GM21825 (cell line): ENCODE results near the gene CHRM1.

Experiments
- ATAC-seq: cut with Tn5 transposase; IDR thresholded peaks from one replicate; pipeline ENCODE4 v1.9.1; 2021; ENCODE audit warnings: mild to moderate bottlenecking, moderate library complexity; ENCODE audit not compliant: unreplicated experiment

Gene CHRM1

GRCh38 chr11:62925745-62926679 lies 4.8 kb upstream of the CHRM1 start:
- ATAC-seq = no peak

GRCh38 chr11:62925308-62925707 lies 4.1 kb upstream of the CHRM1 start:
- ATAC-seq = no peak

DNA sequence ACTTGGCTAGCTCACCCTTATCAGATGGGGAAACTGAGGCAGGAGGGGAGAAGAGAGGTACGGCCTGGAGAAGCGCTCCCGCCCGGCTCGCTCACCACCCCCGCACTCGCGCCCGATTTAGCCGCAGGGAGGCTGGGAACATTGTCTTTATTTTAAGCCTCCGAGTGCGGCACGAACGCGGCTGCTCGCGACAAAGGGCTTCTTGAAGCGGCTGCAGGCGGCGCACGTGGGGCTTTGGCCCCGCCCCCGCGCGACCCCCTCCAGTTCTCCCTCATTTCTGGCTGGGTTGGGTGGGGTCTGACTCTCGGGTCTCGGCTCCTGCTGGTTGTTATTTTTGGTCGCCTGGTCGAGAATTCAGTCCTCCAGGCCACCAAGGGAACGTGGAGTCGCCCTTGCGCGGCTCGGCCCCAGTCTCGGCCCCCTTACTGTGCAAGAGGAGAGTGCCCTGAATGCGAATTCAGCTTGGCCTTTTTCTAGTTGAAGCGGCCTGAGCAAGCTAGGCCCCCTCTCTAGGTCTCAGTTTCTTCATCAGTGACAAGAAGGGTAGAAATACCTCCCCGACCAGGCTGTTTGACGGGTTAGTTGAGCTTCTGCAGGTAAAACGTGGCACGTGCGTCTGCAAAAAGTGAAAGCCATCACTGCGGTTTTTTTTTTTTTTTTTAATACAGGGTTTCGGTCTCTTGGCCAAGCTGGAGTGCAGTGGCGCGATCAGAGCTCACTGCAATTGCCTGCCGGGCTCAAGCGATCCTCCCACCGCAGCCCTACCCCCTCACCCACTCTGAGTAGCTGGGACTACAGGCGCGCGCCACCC lies 2.6 kb upstream of the CHRM1 start:
- no peak for ATAC-seq

DNA sequence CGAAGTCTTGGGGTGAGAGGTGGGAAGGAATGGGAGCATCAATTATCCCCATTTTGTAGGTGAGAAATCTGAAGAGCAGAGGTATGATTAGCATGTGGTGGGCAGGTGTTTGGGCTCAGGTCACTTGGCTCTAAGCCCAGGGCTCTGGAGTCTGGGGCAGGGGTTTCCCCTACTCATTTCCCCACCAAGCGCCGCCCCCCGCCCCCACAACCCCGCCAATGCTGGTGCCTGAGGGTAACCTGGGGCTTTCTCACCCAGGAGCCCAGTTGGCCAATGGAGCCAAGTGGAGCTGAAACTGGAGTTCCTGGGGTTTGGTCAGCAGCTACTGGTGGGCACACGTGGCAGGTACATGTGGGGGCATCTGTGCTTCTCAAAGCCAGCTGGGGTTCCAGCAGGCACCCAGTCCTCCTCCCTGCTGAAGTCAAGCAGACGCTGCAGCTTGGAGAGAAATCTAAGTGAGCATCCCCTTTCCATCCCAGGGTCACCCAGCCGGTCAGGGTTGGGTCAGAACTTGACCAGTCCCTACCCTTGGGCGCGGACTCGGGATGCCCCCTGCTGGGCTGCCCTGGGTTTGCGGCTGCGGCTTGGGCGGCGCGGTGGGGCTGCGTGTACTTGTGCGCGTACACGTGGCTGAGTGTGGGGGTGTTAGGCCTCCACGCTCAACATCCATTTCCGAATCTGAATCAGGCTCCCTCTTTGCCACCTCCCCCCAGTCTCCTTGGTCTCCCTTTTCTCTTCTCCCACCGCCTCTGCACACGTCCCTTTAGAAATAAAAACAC lies 1.7 kb upstream of the CHRM1 start:
- ATAC-seq = no peak

- no peak for ATAC-seq
Observed at GRCh38 chr11:62922189-62922589, 1.0 kb upstream of the CHRM1 start.

GRCh38 chr11:62921573-62922188 lies 518 bp upstream of the CHRM1 start:
- no peak for ATAC-seq

DNA sequence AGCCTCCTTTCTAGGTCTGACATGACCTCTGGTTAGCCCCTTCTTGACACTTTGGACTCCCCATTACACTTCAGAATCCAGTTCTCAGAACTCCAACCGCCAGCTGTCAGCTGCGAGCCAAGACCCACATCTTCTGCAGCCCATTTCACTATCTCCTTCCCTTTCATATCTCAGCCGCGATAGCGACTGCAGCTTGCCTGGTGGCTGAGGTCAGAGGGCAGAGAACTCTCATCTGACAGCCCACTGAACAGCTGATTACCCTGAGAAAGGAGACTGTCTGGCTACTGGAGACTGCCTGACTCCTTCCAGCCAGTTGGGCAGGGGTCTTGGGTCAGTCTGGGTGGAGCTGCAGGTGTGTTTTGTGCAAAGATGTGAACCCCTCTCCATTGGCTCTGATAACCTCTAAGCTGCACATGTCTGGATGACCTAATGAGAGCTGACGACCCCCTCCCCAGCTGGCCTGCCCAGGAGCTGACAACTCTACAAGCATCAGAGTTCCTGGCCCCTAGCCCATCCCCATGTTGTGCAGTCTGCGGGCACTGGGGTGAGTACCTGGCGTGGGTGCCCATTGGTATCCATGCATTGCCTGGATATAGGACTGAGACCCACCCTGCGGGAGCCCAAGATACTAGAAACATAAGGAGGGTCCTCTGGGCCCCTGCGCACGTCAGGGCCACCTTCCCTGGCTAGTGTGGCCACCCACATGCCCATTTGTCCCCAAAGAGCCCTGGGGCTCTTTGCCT lies 1.1 kb downstream of the CHRM1 start:
- no peak for ATAC-seq

DNA sequence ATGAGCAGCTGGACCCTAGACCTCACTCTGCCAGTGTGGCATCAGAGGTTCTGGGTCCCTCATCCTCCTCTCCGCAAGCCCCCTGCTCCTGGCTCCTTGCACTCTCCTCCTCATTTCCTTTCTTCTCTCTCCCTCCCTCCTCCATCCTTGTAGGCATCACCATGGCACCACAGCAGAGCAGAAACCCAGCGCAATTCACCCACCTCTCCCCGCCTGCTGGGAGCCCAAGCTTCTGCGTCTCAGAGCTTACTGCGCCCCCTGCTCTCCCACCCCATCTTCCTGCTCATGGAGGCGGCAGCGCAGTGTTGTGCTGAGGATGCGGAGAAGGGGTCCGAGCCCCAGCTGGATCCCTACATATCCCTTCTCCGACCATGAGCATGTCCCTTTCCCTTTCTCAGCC lies 1.7 kb downstream of the CHRM1 start:
- ATAC-seq = no peak

GRCh38 chr11:62918531-62918930 lies 2.6 kb downstream of the CHRM1 start:
- ATAC-seq = no peak

- ATAC-seq = no peak
Observed at GRCh38 chr11:62917906-62918502, 3.2 kb downstream of the CHRM1 start.

DNA sequence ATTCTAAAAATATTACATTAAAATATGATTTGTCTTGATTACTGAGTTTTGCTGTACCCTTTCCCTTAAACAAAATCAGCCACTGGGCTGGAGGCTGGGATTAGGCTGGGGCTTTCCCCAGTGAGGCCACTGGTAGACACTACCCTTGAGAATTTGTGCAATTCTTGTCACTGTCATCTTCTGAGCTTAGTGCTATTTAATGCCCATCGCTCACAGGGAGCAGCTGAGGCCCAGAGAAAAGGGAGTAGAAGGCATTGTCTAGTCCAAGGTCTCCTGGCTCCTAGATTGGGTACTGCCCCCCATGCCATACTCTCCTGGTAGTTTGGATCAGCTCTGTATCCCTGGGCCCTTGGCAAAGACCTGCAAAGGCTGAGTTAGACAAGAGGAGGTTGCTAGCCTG lies 6.7 kb downstream of the CHRM1 start:
- ATAC-seq = no peak

GRCh38 chr11:62912268-62912667 lies 8.9 kb downstream of the CHRM1 start:
- ATAC-seq = no peak

GRCh38 chr11:62911137-62912130 lies 9.7 kb downstream of the CHRM1 start:
- no peak for ATAC-seq

- no peak for ATAC-seq
Observed at GRCh38 chr11:62910141-62910882, 10.9 kb downstream of the CHRM1 start.

DNA sequence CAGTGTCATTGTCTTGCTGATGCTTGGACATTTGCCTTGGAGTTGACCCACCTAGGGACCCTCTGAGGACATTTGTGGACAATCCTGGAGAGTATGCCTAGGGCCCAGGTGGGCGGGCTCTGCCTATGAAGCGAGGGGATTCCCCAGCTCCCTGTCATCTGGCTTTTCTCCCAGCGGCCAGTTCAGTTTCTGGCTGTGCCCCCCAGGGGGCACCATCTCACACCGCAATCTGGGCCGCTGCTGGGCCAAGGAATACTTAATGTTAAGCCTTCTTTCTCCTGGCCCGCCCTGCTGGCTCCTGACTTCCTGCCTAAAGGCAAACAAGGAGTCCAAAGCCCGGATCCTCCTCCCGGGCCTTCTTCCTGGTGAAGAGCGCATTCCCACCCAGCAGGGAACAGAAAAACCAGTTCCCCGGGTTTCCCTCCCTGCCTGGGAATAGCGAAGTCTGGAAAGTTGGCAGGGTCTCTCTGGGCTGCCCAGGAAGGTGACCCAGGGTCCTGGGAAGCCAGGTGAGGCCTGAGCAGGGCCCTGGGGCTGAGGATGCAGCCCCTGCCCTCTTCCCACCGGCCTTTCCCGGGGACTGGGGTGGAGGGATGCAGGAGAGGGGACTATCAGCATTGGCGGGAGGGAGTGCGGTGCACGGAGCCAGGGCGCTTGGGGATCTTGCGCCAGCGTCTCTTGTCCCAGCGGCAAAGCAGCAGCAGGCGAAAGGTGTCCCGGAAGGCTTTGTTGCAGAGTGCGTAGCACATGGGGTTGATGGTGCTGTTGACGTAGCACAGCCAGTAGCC lies 11.9 kb downstream of the CHRM1 start:
- ATAC-seq = no peak

- no peak for ATAC-seq
Observed at GRCh38 chr11:62908468-62909072, 12.6 kb downstream of the CHRM1 start.
